Choroid plexus epithelial cell (primary cell): Measurements from ENCODE around the gene FOXK2.
A peak's percentile ranks its signal among the peaks of the same experiment; 100 is the strongest.

Experiments used
- DNase-seq: peaks from one replicate; pipeline ENCODE4 v3.0.0-alpha.2; 2010; ENCODE audit warnings: low read depth
- H3K4me3 ChIP-seq: 2 replicates; pipeline ENCODE4 v1.5.1; 2011; ENCODE audit warnings: low read depth, mild to moderate bottlenecking, control low read depth, low read length, moderate library complexity
- CTCF ChIP-seq: conservative IDR thresholded peaks from 2 replicates; pipeline ENCODE4 v1.5.1; 2011; ENCODE audit warnings: low read depth, mild to moderate bottlenecking, control low read depth, inconsistent platforms, low read length, moderate library complexity

Gene FOXK2

GRCh38 chr17:82490512-82491195 lies 28.9 kb upstream of the FOXK2 start:
- no peak for DNase-seq
- no peak for TF ChIP-seq CTCF
- H3K4me3 ChIP-seq, result no peak overlapping the region

- no peak for TF ChIP-seq CTCF
- DNase-seq, result no peak
- H3K4me3 ChIP-seq, result no peak overlapping the region
Observed at GRCh38 chr17:82491196-82491530, 28.4 kb upstream of the FOXK2 start.

- TF ChIP-seq CTCF, result no peak
- DNase-seq, result no peak
Observed at GRCh38 chr17:82491533-82491932, 28.0 kb upstream of the FOXK2 start.

GRCh38 chr17:82492643-82493225 lies 26.8 kb upstream of the FOXK2 start:
- no peak overlapping the region for H3K4me3 ChIP-seq
- peak; percentile 44 for DNase-seq
- no peak for TF ChIP-seq CTCF

More at GRCh38 chr17:82491533-82491932, 28.0 kb upstream of the FOXK2 start:
- no peak overlapping the region for H3K4me3 ChIP-seq

- TF ChIP-seq CTCF, result no peak
- H3K4me3 ChIP-seq, result no peak overlapping the region
- DNase-seq, result no peak
Observed at GRCh38 chr17:82493226-82493781, 26.2 kb upstream of the FOXK2 start.

- H3K4me3 ChIP-seq, result peak overlapping the region; percentile 16
- peak; percentile 88 for TF ChIP-seq CTCF
- DNase-seq, result peak; percentile 95
Observed at GRCh38 chr17:82494236-82495055, 25.1 kb upstream of the FOXK2 start.
